HCT116 (cell line): ENCODE results near the gene LRRC43. TPM values are rescaled to one million over a fixed set of nuclear protein-coding genes. Genes with fewer than 3 reads are reported as not detected.

Experiments used
- ATAC-seq: fragments of 200-7000 bp; cut with Tn5 transposase; 2 replicates; pipeline ENCODE4 v1.9.1; 2020; ENCODE audit warnings: mild to moderate bottlenecking, moderate library complexity
- BruUV-seq: library from RNA; stranded (reverse); fragments of 400-500 nt; replicated peaks from 2 replicates; lab custom pipeline; 2021; lab: Mats Ljungman, UMichigan
- CTCF ChIA-PET: fragments of 300-600 bp; sonication (Branson Sonifier 250); formaldehyde crosslinking; loops from one replicate; lab custom pipeline; 2021; ENCODE audit warnings: antibody characterized with exemption; lab: Charles Lee
- POLR2A ChIA-PET: fragments of 300-600, 350-600 bp; sonication (Branson Sonifier 250); formaldehyde crosslinking; loops from one replicate; lab custom pipeline; 2021; ENCODE audit warnings: antibody characterized with exemption; lab: Charles Lee
- RAD21 ChIA-PET, 2 experiments: fragments of 300-600 bp; sonication (Branson Sonifier 250); formaldehyde crosslinking; loops; one replicate each; lab custom pipeline; 2023; ENCODE audit warnings: low total read pairs in 2 of 2; ENCODE audit not compliant: uncharacterized antibody in 2 of 2, unreplicated experiment in 2 of 2, low non-redundant PET in 1 of 2; lab: Charles Lee
- DNase-seq: peaks from one replicate; pipeline ENCODE4 v3.0.0-alpha.2; 2010; ENCODE audit warnings: low read depth, low spot score
- H2AFZ ChIP-seq: fragments of 200-600 bp; shearing (Covaris generic), sonication (generic); 2 replicates; pipeline ENCODE4 v1.6.1; 2017; ENCODE audit warnings: low read depth, mixed run types, mixed read lengths, antibody characterized with exemption, low read length; ENCODE audit not compliant: poor library complexity, severe bottlenecking
- H3K27ac ChIP-seq: 2 replicates; pipeline ENCODE4 v1.5.1; 2012; ENCODE audit warnings: low read depth, low read length
- H3K27me3 ChIP-seq: fragments of 200-600 bp; sonication (generic); 2 replicates; pipeline ENCODE4 v1.6.1; 2016; ENCODE audit warnings: mixed run types, low read length, mixed read lengths; ENCODE audit not compliant: insufficient read depth
- H3K36me3 ChIP-seq, 2 experiments: fragments of 200-500 bp in 1 of 2; fragments of 200-600 bp in 1 of 2; sonication (Bioruptor generic) in 1 of 2; sonication (generic) in 1 of 2; 2 replicates each; pipeline versions ENCODE4 v1.5.1 to v1.6.1; 2014 to 2016; ENCODE audit warnings: low read length in 2 of 2, inconsistent platforms in 1 of 2, mixed read lengths in 1 of 2, mixed run types in 1 of 2; ENCODE audit not compliant: insufficient read depth in 2 of 2, control insufficient read depth in 1 of 2
- H3K4me1 ChIP-seq, 2 experiments: fragments of 200-600 bp in 1 of 2; sonication (generic) in 1 of 2; 2 replicates each; pipeline versions ENCODE4 v1.5.1 to v1.6.1; 2012 to 2017; ENCODE audit warnings: low read length in 2 of 2, inconsistent platforms in 1 of 2, mild to moderate bottlenecking in 1 of 2, mixed read lengths in 1 of 2, mixed run types in 1 of 2, moderate library complexity in 1 of 2; ENCODE audit not compliant: insufficient read depth in 2 of 2, control insufficient read depth in 1 of 2
- H3K4me2 ChIP-seq: fragments of 200-600 bp; sonication (generic); 2 replicates; pipeline ENCODE4 v1.6.1; 2017; ENCODE audit warnings: mixed run types, low read length, mixed read lengths
- H3K4me3 ChIP-seq, 2 experiments: fragments of 200-600 bp in 1 of 2; sonication (generic) in 1 of 2; replicated peaks in 1 of 2; 2 replicates each; pipeline ENCODE4 v1.5.1; 2011 to 2016; ENCODE audit warnings: low read length in 2 of 2, control low read depth in 1 of 2, low read depth in 1 of 2, mild to moderate bottlenecking in 1 of 2, mixed read lengths in 1 of 2, mixed run types in 1 of 2
- H3K79me2 ChIP-seq: fragments of 200-600 bp; sonication (generic); 2 replicates; pipeline ENCODE4 v1.6.1; 2017; ENCODE audit warnings: mild to moderate bottlenecking, mixed run types, low read length, moderate library complexity, mixed read lengths; ENCODE audit not compliant: insufficient read depth
- H3K9ac ChIP-seq: fragments of 200-600 bp; sonication (generic); 2 replicates; pipeline ENCODE4 v1.6.1; 2016; ENCODE audit warnings: low read length, mixed read lengths
- H3K9me2 ChIP-seq: fragments of 200-600 bp; sonication (generic), shearing (Covaris generic); 2 replicates; pipeline ENCODE4 v1.6.1; 2017; ENCODE audit warnings: mixed run types, mild to moderate bottlenecking, moderate library complexity; ENCODE audit not compliant: insufficient read depth
- H3K9me3 ChIP-seq, 2 experiments: fragments of 200-500 bp in 1 of 2; fragments of 200-600 bp in 1 of 2; sonication (Bioruptor generic) in 1 of 2; sonication (generic) in 1 of 2; 2 replicates each; pipeline ENCODE4 v1.6.1; 2014 to 2017; ENCODE audit warnings: low read length in 2 of 2, mixed read lengths in 2 of 2, inconsistent platforms in 1 of 2, low read depth in 1 of 2, mild to moderate bottlenecking in 1 of 2, mixed run types in 1 of 2, moderate library complexity in 1 of 2; ENCODE audit not compliant: control insufficient read depth in 1 of 2, insufficient read depth in 1 of 2
- H4K20me1 ChIP-seq: fragments of 200-600 bp; sonication (generic), shearing (Covaris generic); 2 replicates; pipeline ENCODE4 v1.6.1; 2017; ENCODE audit warnings: mixed run types, mild to moderate bottlenecking, moderate library complexity; ENCODE audit not compliant: insufficient read depth
- CBX3 ChIP-seq: IDR thresholded peaks from 2 replicates; pipeline ENCODE4 v1.6.1; 2012; ENCODE audit warnings: low read depth
- ELF1 ChIP-seq: IDR thresholded peaks from 2 replicates; pipeline ENCODE4 v1.6.1; 2012; ENCODE audit warnings: low read depth, borderline replicate concordance
- EZH2 ChIP-seq: fragments of 200-600 bp; sonication (generic); IDR thresholded peaks from 2 replicates; pipeline ENCODE4 v1.6.1; 2017; ENCODE audit warnings: antibody characterized with exemption, mixed run types
- EZH2phosphoT487 ChIP-seq: fragments of 200-600 bp; IDR thresholded peaks from 2 replicates; pipeline ENCODE4 v1.6.1; 2018; ENCODE audit warnings: antibody characterized with exemption, borderline replicate concordance
- POLR2A ChIP-seq: IDR thresholded peaks from 2 replicates; pipeline ENCODE4 v1.7.0; 2011; ENCODE audit warnings: borderline replicate concordance; ENCODE audit not compliant: insufficient read depth, insufficient read length; ENCODE audit errors: extremely low read depth
- POLR2AphosphoS5 ChIP-seq: IDR thresholded peaks from 2 replicates; pipeline ENCODE4 v1.6.1; 2011; ENCODE audit warnings: mild to moderate bottlenecking, low read depth, low read length, moderate library complexity
- RAD21 ChIP-seq: IDR thresholded peaks from 2 replicates; pipeline ENCODE4 v1.6.1; 2012; ENCODE audit warnings: low read depth, mild to moderate bottlenecking
- SP1 ChIP-seq: IDR thresholded peaks from 2 replicates; pipeline ENCODE4 v1.6.1; 2012; ENCODE audit warnings: low read depth
- TCF7L2 ChIP-seq: IDR thresholded peaks from 2 replicates; pipeline ENCODE4 v1.7.0; 2011; ENCODE audit warnings: borderline replicate concordance, inconsistent platforms; ENCODE audit not compliant: insufficient read depth, insufficient read length; ENCODE audit errors: extremely low read depth
- YY1 ChIP-seq: IDR thresholded peaks from 2 replicates; pipeline ENCODE4 v1.6.1; 2011; ENCODE audit warnings: low read length, low read depth, moderate library complexity, mild to moderate bottlenecking; ENCODE audit not compliant: insufficient replicate concordance; ENCODE audit errors: extremely low read depth
- ZNF274 ChIP-seq: fragments of 200-500 bp; sonication (Bioruptor generic); IDR thresholded peaks from 2 replicates; pipeline ENCODE4 v1.6.1; 2014; ENCODE audit warnings: mild to moderate bottlenecking, low read depth, low read length, inconsistent platforms
- intact Hi-C: fragments of 100-400 bp; cut with micrococcal nuclease; formaldehyde crosslinking; loops from 2 replicates; pipeline ENCODE4 v1.10.0; 2022
- total RNA-seq: library from RNA; stranded (reverse); gene quantifications from one replicate; pipeline ENCODE4 v1.2.1, GENCODE V29; 2021; ENCODE audit not compliant: unreplicated experiment
- TF ChIP-seq, protein P1 (sequence below): IDR thresholded peaks from 2 replicates; pipeline ENCODE4 v1.6.1; 2012
- TF ChIP-seq, protein P2 (sequence below), 3 experiments: fragments of 200-600 bp in 1 of 3; sonication (generic) in 1 of 3; IDR thresholded peaks in 2 of 3; conservative IDR thresholded peaks in 1 of 3; 2 replicates each; pipeline ENCODE4 v1.5.1; 2012 to 2017; ENCODE audit warnings: low read depth in 2 of 3, low read length in 2 of 3, antibody characterized with exemption in 1 of 3, borderline replicate concordance in 1 of 3, control low read depth in 1 of 3, mild to moderate bottlenecking in 1 of 3, mixed read lengths in 1 of 3, mixed run types in 1 of 3, moderate library complexity in 1 of 3; ENCODE audit not compliant: insufficient read depth in 1 of 3
- TF ChIP-seq, protein P3 (sequence below): IDR thresholded peaks from 2 replicates; pipeline ENCODE4 v1.6.1; 2012; ENCODE audit warnings: low read depth

The LRRC43 gene
- total RNA-seq, 1 experiment from 2014 or later, result not detected

DNA sequence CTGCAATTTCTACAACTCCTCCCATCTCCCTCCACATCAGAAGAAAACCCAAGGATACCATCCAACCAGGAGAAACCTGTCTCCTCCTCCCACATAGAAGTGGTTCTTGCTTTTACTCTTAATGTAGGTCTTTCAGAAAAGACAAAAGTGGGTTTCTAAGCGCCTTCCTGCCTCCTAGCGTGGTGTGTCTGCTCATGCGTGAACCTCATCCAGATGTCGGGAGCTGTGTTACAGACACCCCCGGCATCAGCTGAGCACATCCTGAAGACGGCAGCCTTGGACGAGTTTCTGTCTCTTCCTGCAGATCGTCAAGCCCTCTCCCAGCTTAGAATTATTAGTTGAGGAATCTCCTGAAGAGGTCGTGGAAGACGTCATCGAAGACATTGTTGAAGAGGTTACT, 9.5 kb downstream of the LRRC43 start:
- TF ChIP-seq TCF7L2 (no peak), CBX3 (no peak), SP1 (no peak), POLR2AphosphoS5 (no peak)
- TF ChIP-seq, protein P1, sequence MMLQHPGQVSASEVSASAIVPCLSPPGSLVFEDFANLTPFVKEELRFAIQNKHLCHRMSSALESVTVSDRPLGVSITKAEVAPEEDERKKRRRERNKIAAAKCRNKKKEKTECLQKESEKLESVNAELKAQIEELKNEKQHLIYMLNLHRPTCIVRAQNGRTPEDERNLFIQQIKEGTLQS, result no peak
- TF ChIP-seq, all 23 proteins: peak for 0
- intact Hi-C loops, result no loop called here
- ChIA-PET RAD21 (interaction anchor here in 1 of 2 experiments (0.6 kb wide), 1 partner anchor 39 kb away, joined by 5 read pairs; no protein-coding TSS in a partner anchor), POLR2A (no interaction called here), CTCF (interaction anchor here (1.1 kb wide), 1 partner anchor 138 kb away, joined by 3 read pairs; no protein-coding TSS in a partner anchor)
- H4K20me1 ChIP-seq, result no peaks in the 10 kb centered on the region
- no peaks in the 10 kb centered on the region for H3K27me3 ChIP-seq
- no peak for ATAC-seq
- DNase-seq, result no peak
- H3K79me2 ChIP-seq, result no peaks in the 10 kb centered on the region
- H2AFZ ChIP-seq, result no peak overlapping the region
- no peaks in the 10 kb centered on the region for H3K36me3 ChIP-seq
- H3K4me1 ChIP-seq, result no peaks in the 10 kb centered on the region
- no peak overlapping the region for H3K4me3 ChIP-seq
- no peaks in the 10 kb centered on the region for H3K9me2 ChIP-seq
- peaks cover 0 to 10% of the 10 kb centered on the region in 2 experiments; a peak in 2 of 4 replicates for H3K9me3 ChIP-seq
- H3K4me2 ChIP-seq, result no peak overlapping the region
- no TSS peak for BruUV-seq
- H3K27ac ChIP-seq, result no peak overlapping the region
- no peak overlapping the region for H3K9ac ChIP-seq

DNA sequence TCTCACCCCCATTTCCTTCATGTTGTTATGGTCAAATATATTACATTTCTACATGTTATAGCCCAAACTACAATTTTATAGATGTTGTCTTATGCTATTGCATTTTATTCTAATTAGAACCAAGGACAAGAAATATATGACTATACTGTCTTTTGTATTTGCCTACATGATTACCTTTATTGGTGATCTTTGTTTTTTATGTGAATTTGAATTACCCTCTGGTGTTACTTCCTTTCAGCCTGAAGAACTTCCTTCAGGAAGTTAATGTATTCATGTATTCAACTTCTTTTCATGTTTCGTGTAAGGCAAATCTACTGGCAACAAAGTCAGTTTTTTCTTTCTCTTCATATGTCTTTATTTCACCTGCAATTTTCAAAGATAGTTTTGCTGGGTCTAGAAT, 11.9 kb downstream of the LRRC43 start:
- DNase-seq (no peak), ATAC-seq (no peak)
- H3K9me3 ChIP-seq, result peaks cover 0 to 10% of the 10 kb centered on the region in 2 experiments; a peak in 2 of 4 replicates
- intact Hi-C loops, result no loop called here
- H3K27me3 ChIP-seq, result no peaks in the 10 kb centered on the region
- H3K9ac ChIP-seq, result no peak overlapping the region
- H3K4me1 ChIP-seq, result no peaks in the 10 kb centered on the region
- BruUV-seq, result no TSS peak
- RAD21 ChIA-PET, result no interaction called here
- no peaks in the 10 kb centered on the region for H3K79me2 ChIP-seq
- H3K36me3 ChIP-seq, result no peaks in the 10 kb centered on the region
- POLR2A ChIA-PET, result interaction anchor here (0.5 kb wide), 1 partner anchor 63 kb away, joined by 3 read pairs; no protein-coding TSS in a partner anchor
- no peak overlapping the region for H2AFZ ChIP-seq
- H4K20me1 ChIP-seq, result no peaks in the 10 kb centered on the region
- no peak overlapping the region for H3K27ac ChIP-seq
- CTCF ChIA-PET, result no interaction called here
- H3K9me2 ChIP-seq, result no peaks in the 10 kb centered on the region
- H3K4me3 ChIP-seq, result no peak overlapping the region
- H3K4me2 ChIP-seq, result no peak overlapping the region
- TF ChIP-seq EZH2phosphoT487 (no peak), SP1 (no peak), TCF7L2 (no peak), ELF1 (no peak), ZNF274 (no peak), RAD21 (no peak), POLR2AphosphoS5 (no peak), POLR2A (no peak), EZH2 (no peak), CBX3 (no peak), YY1 (no peak)
- TF ChIP-seq, protein P2, sequence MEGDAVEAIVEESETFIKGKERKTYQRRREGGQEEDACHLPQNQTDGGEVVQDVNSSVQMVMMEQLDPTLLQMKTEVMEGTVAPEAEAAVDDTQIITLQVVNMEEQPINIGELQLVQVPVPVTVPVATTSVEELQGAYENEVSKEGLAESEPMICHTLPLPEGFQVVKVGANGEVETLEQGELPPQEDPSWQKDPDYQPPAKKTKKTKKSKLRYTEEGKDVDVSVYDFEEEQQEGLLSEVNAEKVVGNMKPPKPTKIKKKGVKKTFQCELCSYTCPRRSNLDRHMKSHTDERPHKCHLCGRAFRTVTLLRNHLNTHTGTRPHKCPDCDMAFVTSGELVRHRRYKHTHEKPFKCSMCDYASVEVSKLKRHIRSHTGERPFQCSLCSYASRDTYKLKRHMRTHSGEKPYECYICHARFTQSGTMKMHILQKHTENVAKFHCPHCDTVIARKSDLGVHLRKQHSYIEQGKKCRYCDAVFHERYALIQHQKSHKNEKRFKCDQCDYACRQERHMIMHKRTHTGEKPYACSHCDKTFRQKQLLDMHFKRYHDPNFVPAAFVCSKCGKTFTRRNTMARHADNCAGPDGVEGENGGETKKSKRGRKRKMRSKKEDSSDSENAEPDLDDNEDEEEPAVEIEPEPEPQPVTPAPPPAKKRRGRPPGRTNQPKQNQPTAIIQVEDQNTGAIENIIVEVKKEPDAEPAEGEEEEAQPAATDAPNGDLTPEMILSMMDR (IDR thresholded peaks at IDR 0.05 in 2 of 3, conservative IDR thresholded peaks at IDR 0.05 in 1 of 3; ENCODE audit: borderline replicate concordance in 1 of 3, insufficient read depth in 1 of 3, low read depth in 2 of 3, low read length in 2 of 3), result no peak
- TF ChIP-seq, protein P3, sequence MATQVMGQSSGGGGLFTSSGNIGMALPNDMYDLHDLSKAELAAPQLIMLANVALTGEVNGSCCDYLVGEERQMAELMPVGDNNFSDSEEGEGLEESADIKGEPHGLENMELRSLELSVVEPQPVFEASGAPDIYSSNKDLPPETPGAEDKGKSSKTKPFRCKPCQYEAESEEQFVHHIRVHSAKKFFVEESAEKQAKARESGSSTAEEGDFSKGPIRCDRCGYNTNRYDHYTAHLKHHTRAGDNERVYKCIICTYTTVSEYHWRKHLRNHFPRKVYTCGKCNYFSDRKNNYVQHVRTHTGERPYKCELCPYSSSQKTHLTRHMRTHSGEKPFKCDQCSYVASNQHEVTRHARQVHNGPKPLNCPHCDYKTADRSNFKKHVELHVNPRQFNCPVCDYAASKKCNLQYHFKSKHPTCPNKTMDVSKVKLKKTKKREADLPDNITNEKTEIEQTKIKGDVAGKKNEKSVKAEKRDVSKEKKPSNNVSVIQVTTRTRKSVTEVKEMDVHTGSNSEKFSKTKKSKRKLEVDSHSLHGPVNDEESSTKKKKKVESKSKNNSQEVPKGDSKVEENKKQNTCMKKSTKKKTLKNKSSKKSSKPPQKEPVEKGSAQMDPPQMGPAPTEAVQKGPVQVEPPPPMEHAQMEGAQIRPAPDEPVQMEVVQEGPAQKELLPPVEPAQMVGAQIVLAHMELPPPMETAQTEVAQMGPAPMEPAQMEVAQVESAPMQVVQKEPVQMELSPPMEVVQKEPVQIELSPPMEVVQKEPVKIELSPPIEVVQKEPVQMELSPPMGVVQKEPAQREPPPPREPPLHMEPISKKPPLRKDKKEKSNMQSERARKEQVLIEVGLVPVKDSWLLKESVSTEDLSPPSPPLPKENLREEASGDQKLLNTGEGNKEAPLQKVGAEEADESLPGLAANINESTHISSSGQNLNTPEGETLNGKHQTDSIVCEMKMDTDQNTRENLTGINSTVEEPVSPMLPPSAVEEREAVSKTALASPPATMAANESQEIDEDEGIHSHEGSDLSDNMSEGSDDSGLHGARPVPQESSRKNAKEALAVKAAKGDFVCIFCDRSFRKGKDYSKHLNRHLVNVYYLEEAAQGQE, result no peak
